GM18870 (cell line): ENCODE results near the gene SPATA6L.

Experiments
- ATAC-seq: cut with Tn5 transposase; IDR thresholded peaks from one replicate; pipeline ENCODE4 v1.9.1; 2021; ENCODE audit warnings: moderate library complexity; ENCODE audit not compliant: unreplicated experiment

SPATA6L gene

DNA sequence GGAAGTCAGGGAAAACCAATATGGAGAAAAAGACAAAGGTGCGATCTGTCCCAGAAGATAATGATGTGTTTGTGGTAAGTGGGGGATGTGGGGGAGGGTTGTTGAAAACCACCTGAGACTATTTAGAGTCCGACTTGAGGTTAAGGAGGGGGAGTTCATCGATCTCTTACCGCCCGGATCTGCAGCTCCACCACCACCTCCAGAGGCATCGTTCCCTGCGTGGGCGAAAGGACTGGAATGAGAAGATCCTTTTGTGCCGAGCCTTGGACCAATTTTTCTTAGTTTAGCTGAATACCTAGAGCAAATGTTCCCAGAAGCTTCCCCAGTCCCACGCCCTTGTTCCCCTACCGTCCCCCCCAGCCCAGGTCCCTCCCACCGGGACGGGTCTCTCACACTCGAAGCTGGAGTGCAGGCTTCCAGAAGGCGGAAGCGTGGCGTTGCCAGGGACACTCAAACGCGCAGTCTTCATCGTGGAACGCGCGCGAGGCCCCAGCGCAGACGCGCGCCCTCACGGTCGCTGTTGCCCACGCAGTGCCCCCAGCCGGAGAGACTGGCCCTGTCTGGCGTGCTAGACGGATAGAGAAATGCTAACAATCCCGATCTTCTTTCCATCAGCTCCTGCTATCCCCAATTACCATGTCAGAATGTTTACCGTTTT is at the start of gene SPATA6L:
Gene SPATA6L (minus strand): TSS at position 439 of the 658 bp plus-strand sequence. CDS start 230 bp downstream, at position 209.
- ATAC-seq = no peak

DNA sequence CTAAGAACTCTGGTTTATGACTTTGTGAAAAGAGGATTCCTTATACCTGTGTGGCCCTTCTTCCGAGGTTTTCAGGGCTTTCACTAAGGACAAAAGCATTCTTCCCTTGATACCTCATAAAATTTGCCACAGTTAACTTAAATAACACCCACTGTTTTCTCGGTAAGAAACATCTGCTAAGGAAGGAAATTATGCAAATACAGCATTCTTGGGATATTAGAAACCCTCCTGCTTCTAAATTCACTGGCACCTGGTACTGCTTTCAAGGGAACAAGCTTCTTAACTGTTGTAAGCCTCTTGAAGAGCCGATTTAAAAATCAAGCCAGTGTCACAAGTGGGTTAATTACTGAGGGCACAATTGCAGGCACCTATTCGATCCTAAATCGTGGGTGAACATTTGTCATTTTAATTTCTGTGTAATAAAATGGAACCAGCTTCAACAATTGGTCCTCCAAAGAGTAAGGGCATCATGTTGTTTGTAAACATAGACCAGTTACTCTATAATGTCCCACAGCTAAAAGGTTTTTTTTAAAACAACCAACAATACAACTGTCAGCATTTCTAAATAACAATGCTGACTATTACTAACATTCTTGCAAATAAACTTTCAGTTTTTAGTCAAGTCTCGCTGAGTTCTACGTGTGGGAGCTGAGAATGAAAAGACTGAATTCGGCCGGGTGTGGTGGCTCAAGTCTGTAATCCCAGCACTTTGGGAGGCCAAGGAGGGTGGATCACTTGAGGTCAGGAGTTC is 48.2 kb upstream of the SPATA6L start:
- no peak for ATAC-seq

GRCh38 chr9:4713849-4714248 is 47.6 kb upstream of the SPATA6L start:
- no peak for ATAC-seq

- ATAC-seq = no peak
Observed at GRCh38 chr9:4709380-4709779, 43.1 kb upstream of the SPATA6L start.

DNA sequence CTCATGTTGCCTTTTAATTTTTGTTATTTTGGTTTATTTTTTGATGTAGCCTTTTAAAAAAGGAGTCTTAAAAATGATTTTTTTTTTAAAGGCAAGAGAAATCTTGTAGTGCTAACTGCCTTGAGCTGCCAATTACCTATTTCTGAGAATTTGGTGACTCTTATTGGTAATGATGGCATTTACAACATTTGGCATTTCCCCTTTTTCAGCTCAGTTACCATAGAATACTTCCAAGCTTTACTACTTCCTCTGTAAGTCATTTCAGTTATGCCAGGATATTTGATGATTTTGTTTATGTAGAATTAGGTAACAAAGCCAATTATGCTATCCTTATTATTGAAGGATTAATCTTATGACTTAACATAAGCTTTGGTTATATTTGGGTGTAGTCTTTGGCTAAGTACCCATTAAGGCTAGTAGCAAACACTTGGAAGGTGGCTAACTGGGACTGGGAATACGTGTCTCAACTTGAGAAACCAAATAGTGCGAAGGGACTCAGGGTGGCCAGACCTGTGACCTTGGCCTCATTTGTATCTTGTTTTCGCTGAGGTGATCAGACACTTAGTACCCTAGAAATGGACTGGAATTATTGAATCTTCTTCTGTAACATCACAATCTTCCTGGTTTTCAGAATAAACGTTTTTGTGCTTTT is 40.8 kb upstream of the SPATA6L start:
- no peak for ATAC-seq

- ATAC-seq = no peak
Observed at GRCh38 chr9:4706021-4706420, 39.7 kb upstream of the SPATA6L start.

- no peak for ATAC-seq
Observed at GRCh38 chr9:4704129-4704528, 37.8 kb upstream of the SPATA6L start.

DNA sequence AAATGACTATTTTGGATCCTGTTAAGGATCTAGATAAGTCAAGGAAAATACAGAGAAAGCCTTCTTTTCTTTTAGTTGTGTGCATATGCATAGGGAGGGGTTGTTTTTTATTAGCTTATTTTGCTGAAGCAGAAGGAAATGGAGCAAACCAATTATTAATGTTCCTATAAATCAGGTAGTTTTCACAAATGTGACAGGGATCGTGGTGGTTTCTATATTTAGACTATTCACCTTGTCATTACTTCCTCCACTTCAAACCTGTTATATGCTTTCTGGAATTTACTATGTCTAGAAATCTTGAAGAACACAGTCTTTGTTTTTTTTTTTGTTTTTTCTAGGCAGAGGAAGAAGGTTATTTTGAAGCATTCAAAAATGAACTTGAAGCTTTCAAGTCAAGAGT is 35.2 kb upstream of the SPATA6L start:
- no peak for ATAC-seq

- ATAC-seq = no peak
Observed at GRCh38 chr9:4700932-4701331, 34.7 kb upstream of the SPATA6L start.

GRCh38 chr9:4700091-4700490 is 33.8 kb upstream of the SPATA6L start:
- no peak for ATAC-seq

- no peak for ATAC-seq
Observed at GRCh38 chr9:4691795-4692194, 25.5 kb upstream of the SPATA6L start.

GRCh38 chr9:4690144-4690543 is 23.9 kb upstream of the SPATA6L start:
- peak; percentile 28 for ATAC-seq

GRCh38 chr9:4689687-4690104 is 23.4 kb upstream of the SPATA6L start:
- peak; percentile 70 for ATAC-seq

GRCh38 chr9:4689021-4689420 is 22.7 kb upstream of the SPATA6L start:
- ATAC-seq = no peak

DNA sequence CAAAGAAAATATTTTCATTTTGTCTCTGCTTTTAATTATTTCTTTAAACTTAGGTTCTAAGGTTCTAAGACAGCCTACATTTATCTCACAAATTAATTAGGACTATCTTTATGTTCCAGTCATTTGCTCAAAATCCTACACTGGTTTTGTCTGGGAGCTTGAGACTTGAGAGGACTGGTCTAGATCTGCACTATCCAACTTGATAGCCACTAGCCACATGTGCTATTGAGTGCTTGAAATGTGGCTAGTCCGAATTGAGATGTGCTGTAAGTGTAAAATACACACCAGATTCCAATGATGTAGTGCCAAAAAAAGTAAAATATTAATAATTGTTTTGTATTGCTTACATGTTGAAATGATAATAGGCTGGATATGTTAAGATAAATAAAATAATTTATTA is 20.3 kb upstream of the SPATA6L start:
- ATAC-seq = no peak

DNA sequence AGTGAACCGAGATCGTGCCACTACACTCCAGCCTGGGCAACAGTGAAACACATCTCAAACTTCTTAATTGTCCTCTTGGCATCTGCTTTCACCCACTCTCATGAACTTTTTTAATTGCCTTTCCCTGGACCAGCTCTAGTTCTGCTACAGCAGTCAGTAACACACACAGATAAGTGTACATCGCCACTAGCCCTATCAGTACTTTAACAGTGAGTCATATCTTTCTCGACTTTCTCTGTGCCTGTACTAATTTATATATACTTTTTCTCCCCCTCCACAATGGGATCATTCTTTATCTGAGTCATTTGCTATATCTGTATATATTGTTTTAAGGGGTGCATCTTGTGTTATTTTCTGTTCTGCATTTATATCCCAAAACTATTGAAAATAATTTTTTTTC is 19.8 kb upstream of the SPATA6L start:
- no peak for ATAC-seq

DNA sequence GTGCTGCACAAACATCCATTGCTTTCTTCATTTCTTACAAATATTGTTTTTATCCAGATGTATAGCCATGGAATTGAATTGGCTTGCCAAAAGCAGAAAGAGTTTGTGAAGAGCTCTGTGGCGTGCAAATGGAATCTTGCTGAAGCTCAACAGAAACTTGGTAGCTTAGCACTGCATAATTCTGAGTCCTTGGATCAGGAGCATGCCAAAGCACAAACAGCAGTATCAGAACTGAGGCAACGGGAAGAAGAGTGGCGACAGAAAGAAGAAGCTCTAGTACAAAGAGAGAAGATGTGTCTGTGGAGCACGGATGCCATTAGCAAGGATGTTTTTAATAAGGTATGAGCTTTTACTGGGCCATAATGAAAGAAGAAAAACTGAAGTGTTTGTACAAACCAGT is 18.5 kb upstream of the SPATA6L start:
- ATAC-seq = no peak

- ATAC-seq = no peak
Observed at GRCh38 chr9:4680750-4681149, 14.5 kb upstream of the SPATA6L start.

- no peak for ATAC-seq
Observed at GRCh38 chr9:4680173-4680525, 13.9 kb upstream of the SPATA6L start.

GRCh38 chr9:4679268-4680172 is 13.2 kb upstream of the SPATA6L start, which contains the start of gene CDC37L1:
CDC37L1 (plus strand) TSS chr9:4679569; CDS start chr9:4679768, 199 bp downstream.
- peak; percentile 84 for ATAC-seq

DNA sequence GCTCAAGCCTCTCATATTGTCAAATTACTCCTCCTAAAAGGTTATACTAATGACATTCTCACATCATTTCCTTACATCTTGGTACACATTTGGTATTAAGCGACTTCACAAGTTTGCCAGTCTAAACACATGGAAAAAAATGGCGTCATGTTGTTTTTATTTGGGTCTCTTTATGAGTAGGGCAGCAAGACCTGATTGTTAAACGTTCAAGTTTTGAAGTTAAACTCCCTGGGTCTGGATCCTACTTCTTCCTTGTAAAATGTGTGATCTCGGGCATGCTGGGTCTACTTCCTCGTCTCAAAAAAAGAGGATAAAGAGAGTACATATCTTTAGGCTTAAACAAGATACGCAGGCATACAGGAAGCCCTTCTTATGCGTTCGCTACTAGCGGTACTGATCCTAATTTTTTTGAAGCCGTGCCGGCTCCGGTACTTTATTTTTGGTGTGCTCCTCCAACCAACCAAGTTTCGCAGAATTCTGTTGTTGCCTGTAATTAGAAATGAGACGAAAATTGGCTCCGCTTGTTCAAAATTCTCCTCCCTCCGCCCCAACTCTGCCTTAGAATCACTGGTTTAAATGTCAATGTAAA is 12.5 kb upstream of the SPATA6L start:
- no peak for ATAC-seq
